Stimulated activated CD4-positive, alpha-beta T cell treated with anti-CD3 and anti-CD28 coated beads, TNF-alpha, amount 100 ng/mL, for 48 hours (primary cell): ENCODE data around the gene PCDHA13.
A peak's percentile ranks its signal among the peaks of the same experiment; 100 is the strongest.
"Not testable (repeated sequence)": the region's sequence is repeated elsewhere in the genome, so short reads cannot be mapped to it uniquely, and the experiment has no call there.

Experiments used
- DNase-seq, 3 donors: peaks; one replicate each; pipeline ENCODE4 v3.0.0-alpha.2; 2020; ENCODE audit warnings: low read depth in 3 of 3

The PCDHA13 gene, protein sequence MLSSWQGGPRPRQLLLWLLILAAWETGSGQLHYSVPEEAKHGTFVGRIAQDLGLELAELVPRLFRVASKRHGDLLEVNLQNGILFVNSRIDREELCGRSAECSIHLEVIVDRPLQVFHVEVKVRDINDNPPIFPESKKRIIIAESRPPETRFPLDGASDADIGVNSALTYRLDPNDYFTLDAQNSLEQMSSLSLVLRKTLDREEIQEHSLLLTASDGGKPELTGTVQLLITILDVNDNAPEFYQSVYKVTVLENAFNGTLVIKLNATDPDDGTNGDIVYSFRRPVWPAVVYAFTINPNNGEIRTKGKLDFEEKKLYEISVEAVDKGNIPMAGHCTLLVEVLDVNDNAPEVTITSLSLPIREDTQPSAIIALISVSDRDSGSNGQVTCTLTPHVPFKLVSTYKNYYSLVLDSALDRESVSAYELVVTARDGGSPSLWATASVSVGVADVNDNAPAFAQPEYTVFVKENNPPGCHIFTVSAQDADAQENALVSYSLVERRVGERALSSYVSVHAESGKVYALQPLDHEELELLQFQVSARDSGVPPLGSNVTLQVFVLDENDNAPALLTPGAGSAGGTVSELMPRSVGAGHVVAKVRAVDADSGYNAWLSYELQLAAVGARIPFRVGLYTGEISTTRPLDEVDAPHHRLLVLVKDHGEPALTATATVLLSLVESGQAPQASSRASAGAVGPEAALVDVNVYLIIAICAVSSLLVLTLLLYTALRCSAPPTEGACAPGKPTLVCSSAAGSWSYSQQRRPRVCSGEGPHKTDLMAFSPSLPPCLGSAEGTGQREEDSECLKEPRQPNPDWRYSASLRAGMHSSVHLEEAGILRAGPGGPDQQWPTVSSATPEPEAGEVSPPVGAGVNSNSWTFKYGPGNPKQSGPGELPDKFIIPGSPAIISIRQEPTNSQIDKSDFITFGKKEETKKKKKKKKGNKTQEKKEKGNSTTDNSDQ

DNA sequence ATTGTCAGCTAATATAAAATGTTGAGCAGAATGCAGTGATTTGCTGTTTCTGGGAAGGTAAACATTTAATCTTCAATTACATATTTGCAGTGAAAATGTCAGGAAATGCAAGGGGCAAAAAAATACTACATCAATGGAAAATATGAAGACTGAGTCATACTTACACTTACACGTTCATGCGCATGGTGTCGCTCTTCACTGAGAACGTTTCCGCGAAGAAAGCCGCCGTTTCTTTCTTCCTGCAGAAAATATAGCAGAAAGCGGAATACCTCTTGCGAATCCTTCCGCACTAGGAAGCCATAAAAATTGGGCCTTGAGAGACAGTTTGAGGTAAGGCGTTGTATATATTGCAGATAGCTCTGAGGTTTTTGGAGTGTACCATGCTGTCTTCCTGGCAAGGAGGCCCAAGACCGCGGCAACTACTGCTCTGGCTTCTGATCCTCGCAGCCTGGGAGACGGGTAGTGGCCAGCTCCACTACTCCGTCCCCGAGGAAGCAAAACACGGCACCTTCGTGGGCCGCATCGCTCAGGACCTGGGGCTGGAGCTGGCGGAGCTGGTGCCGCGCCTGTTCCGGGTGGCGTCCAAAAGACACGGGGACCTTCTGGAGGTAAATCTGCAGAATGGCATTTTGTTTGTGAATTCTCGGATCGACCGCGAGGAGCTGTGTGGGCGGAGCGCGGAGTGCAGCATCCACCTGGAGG lies at the start of gene PCDHA13:
Gene PCDHA13 (plus strand): TSS at position 236 of the 702 bp plus-strand sequence. CDS start 145 bp downstream, at position 381.
- DNase-seq: no peak

DNA sequence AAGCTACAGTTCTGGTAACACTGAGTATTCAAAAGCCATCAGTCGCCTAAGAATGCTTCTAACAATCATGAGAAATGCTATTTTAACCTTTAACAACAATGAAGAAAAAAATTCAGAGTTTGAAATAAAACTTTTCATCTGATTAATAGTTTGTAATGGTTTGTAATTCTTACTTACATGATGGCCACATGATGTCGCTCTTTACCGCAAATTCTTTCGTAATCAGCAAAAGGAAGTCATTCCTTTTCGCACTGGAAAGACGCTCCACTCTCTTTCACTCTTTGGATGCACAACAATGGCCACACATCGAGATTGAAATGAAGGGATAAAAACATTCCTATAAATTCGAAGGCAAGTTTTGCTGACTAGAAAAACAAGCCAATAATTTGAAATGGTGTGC lies 47.9 kb upstream of the PCDHA13 start, which contains the start of gene PCDHA7:
Gene PCDHA7 (plus strand): TSS at position 277 of the 400 bp plus-strand sequence. CDS start 115 bp downstream, at position 392.
- DNase-seq: no peak

DNA sequence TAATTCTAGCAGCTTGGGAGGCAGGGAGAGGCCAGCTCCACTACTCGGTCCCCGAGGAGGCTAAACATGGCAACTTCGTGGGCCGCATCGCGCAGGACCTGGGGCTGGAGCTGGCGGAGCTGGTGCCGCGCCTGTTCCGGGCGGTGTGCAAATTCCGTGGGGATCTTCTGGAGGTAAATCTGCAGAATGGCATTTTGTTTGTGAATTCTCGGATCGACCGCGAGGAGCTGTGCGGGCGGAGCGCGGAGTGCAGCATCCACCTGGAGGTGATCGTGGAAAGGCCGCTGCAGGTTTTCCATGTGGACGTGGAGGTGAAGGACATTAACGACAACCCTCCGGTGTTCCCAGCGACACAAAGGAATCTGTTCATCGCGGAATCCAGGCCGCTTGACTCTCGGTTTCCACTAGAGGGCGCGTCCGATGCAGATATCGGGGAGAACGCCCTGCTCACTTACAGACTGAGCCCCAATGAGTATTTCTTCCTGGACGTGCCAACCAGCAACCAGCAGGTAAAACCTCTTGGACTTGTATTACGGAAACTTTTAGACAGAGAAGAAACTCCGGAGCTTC lies 47.4 kb upstream of the PCDHA13 start:
- not testable (repeated sequence) for DNase-seq

DNA sequence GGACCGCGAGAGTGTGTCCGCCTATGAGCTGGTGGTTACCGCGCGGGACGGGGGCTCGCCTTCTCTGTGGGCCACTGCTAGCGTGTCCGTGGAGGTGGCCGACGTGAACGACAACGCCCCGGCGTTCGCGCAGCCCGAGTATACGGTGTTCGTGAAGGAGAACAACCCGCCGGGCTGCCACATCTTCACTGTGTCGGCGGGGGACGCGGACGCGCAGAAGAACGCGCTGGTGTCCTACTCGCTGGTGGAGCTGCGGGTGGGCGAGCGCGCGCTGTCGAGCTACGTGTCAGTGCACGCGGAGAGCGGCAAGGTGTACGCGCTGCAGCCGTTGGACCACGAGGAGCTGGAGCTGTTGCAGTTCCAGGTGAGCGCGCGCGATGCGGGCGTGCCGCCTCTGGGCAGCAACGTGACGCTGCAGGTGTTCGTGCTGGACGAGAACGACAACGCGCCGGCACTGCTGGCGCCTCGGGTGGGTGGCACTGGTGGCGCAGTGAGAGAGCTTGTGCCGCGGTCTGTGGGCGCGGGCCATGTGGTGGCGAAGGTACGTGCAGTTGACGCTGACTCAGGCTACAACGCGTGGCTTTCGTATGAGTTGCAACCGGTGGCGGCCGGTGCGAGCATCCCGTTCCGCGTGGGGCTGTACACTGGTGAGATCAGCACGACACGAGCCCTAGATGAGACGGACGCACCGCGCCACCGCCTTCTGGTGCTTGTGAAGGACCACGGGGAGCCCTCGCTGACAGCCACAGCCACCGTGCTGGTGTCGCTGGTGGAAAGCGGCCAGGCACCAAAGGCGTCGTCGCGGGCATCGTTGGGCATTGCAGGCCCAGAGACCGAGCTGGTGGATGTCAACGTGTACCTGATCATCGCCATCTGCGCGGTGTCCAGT lies 46.1 kb upstream of the PCDHA13 start:
- no peak for DNase-seq

DNA sequence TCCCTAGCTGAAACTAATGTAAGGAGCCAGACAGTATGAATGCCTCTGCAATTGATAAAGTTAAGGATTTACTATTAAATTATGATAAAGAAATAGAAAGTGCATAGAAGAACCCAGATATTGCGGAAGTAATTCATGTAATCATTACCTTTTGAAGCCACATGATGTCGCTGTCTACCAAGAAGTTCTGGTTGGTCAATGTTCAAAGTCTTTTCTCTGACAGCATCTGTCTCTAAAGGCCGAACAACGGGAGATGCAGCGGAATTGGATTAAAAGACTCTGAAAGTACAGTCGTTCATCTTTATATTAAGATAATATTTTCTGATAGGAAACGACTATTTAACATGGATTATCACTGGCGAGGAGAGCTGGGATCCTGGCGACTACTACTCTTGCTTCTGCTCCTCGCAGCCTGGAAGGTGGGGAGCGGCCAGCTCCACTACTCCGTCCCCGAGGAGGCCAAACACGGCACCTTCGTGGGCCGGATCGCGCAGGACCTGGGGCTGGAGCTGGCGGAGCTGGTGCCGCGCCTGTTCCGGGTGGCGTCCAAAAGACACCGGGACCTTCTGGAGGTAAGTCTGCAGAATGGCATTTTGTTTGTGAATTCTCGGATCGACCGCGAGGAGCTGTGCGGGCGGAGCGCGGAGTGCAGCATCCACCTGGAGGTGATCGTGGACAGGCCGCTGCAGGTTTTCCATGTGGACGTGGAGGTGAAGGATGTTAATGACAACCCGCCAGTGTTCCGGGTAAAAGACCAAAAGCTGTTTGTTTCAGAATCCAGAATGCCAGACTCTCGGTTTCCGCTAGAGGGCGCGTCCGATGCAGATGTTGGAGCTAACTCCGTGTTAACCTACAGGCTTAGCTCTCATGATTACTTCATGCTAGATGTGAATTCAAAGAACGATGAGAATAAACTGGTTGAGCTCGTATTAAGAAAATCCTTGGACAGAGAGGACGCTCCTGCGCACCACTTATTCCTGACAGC lies 40.7 kb upstream of the PCDHA13 start, which contains the start of gene PCDHA8:
Gene PCDHA8 (plus strand): TSS at position 210 of the 985 bp plus-strand sequence. CDS start 135 bp downstream, at position 345.
- DNase-seq: peak in 1 of 3 donors; percentile 3

DNA sequence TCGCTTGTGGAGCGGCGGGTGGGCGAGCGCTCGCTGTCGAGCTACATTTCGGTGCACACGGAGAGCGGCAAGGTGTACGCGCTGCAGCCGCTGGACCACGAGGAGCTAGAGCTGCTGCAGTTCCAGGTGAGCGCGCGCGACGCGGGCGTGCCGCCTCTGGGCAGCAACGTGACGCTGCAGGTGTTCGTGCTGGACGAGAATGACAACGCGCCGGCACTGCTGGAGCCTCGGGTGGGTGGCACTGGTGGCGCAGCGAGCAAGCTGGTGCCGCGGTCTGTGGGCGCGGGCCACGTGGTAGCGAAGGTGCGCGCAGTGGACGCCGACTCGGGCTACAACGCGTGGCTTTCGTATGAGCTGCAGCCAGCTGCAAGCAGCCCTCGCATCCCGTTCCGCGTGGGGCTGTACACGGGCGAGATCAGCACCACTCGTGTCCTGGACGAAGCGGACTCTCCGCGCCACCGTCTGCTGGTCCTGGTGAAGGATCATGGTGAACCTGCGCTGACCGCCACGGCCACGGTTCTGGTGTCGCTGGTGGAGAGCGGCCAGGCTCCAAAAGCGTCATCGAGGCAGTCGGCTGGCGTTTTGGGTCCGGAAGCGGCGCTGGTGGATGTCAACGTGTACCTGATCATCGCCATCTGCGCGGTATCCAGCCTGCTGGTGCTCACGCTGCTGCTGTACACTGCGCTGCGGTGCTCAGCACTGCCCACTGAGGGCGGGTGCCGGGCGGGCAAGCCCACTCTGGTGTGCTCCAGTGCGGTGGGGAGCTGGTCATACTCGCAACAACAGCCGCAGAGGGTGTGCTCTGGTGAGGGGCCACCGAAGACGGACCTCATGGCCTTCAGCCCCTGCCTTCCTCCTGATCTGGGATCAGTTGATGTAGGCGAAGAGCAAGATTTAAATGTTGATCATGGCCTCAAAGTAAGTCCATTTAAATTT lies 38.9 kb upstream of the PCDHA13 start:
- no peak for DNase-seq

DNA sequence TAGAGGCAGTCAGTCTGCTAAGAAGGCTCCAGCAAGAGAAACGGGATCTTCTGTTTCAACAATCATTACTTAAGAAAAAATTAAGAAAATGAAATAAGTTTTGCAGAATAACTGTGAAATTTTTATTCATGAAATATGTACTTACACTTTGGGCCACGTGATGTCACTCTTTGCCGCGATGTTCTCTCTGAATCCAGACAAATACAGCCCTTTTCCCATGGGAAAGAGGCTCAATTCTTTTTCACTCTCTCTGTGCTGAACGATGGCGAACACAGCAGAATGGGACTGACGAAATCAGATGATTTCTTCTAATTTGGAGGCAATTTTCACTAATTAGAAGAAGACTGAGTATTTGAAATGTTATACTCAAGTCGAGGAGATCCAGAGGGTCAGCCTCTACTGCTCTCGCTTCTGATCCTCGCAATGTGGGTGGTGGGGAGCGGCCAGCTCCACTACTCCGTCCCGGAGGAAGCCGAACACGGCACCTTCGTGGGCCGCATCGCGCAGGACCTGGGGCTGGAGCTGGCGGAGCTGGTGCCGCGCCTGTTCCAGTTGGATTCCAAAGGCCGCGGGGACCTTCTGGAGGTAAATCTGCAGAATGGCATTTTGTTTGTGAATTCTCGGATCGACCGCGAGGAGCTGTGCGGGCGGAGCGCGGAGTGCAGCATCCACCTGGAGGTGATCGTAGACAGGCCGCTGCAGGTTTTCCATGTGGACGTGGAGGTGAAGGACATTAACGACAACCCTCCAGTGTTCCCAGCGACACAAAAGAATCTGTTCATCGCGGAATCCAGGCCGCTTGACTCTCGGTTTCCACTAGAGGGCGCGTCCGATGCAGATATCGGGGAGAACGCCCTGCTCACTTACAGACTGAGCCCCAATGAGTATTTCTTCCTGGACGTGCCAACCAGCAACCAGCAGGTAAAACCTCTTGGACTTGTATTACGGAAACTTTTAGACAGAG lies 33.5 kb upstream of the PCDHA13 start, which contains the start of gene PCDHA9:
Gene PCDHA9 (plus strand): TSS at position 244 of the 964 bp plus-strand sequence. CDS start 114 bp downstream, at position 358.
- not testable (repeated sequence) for DNase-seq

DNA sequence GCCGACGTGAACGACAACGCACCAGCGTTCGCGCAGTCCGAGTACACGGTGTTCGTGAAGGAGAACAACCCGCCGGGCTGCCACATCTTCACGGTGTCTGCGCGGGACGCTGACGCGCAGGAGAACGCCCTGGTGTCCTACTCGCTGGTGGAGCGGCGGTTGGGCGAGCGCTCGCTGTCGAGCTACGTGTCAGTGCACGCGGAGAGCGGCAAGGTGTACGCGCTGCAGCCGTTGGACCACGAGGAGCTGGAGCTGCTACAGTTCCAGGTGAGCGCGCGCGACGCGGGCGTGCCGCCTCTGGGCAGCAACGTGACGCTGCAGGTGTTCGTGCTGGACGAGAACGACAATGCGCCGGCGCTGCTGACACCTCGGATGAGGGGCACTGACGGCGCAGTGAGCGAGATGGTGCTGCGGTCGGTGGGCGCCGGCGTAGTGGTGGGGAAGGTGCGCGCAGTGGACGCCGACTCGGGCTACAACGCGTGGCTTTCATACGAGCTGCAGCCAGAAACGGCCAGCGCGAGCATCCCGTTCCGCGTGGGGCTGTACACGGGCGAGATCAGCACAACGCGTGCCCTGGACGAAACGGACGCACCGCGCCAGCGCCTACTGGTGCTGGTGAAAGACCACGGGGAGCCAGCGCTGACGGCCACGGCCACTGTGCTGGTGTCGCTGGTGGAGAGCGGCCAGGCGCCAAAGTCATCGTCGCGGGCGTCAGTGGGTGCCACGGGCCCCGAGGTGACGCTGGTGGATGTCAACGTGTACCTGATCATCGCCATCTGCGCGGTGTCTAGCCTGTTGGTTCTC lies 31.9 kb upstream of the PCDHA13 start:
- DNase-seq: not testable (repeated sequence)

DNA sequence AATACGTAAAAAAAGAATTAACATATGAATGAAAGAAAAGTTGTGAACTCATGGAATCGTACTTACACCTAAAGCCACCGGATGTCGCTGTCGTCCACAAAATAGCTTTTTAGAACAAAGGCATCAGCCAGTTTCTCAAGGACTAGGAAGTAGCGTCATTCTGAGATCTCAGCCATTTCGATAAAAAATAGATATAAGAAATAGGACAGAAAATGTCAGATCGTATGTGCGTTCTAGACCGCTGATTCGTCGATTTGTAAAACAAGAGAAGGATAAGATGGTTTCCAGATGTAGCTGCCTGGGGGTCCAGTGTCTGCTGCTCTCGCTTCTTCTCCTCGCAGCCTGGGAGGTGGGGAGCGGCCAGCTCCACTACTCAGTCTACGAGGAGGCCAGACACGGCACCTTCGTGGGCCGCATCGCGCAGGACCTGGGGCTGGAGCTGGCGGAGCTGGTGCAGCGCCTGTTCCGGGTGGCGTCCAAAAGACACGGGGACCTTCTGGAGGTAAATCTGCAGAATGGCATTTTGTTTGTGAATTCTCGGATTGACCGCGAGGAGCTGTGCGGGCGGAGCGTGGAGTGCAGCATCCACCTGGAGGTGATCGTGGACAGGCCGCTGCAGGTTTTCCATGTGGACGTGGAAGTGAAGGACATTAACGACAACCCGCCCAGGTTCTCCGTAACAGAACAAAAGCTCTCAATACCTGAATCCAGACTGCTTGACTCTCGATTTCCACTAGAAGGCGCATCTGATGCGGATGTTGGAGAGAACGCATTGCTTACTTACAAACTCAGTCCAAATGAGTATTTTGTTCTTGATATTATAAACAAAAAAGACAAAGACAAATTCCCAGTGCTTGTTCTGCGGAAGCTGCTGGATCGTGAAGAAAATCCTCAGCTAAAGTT lies 25.9 kb upstream of the PCDHA13 start, which contains the start of gene PCDHA10:
Gene PCDHA10 (plus strand): TSS at position 126 of the 903 bp plus-strand sequence. CDS start 152 bp downstream, at position 278.
- no peak for DNase-seq

DNA sequence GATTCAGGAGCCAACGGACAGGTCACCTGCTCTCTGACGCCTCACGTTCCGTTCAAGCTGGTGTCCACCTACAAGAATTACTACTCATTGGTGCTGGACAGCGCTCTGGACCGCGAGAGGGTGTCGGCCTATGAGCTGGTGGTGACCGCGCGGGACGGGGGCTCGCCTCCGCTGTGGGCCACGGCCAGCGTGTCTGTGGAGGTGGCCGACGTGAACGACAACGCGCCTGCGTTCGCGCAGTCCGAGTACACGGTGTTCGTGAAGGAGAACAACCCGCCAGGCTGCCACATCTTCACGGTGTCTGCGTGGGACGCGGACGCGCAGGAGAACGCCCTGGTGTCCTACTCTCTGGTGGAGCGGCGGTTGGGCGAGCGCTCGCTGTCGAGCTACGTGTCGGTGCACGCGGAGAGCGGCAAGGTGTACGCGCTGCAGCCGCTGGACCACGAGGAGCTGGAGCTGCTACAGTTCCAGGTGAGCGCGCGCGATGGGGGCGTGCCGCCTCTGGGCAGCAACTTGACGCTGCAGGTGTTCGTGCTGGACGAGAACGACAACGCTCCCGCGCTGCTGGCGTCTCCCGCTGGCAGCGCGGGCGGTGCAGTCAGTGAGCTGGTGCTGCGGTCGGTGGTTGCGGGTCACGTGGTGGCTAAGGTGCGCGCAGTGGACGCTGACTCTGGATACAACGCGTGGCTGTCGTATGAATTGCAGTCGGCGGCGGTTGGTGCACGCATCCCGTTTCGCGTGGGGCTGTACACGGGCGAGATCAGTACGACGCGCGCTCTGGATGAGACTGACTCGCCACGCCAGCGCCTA lies 24.5 kb upstream of the PCDHA13 start:
- DNase-seq: no peak

DNA sequence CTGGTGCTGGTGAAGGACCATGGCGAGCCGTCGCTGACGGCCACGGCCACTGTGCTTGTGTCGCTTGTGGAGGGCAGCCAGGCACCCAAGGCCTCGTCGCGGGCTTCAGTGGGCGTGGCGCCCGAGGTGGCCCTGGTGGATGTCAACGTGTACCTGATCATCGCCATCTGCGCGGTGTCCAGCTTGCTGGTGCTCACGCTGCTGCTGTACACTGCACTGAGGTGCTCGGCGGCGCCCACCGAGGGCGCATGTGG lies 24.0 kb upstream of the PCDHA13 start:
- no peak for DNase-seq

DNA sequence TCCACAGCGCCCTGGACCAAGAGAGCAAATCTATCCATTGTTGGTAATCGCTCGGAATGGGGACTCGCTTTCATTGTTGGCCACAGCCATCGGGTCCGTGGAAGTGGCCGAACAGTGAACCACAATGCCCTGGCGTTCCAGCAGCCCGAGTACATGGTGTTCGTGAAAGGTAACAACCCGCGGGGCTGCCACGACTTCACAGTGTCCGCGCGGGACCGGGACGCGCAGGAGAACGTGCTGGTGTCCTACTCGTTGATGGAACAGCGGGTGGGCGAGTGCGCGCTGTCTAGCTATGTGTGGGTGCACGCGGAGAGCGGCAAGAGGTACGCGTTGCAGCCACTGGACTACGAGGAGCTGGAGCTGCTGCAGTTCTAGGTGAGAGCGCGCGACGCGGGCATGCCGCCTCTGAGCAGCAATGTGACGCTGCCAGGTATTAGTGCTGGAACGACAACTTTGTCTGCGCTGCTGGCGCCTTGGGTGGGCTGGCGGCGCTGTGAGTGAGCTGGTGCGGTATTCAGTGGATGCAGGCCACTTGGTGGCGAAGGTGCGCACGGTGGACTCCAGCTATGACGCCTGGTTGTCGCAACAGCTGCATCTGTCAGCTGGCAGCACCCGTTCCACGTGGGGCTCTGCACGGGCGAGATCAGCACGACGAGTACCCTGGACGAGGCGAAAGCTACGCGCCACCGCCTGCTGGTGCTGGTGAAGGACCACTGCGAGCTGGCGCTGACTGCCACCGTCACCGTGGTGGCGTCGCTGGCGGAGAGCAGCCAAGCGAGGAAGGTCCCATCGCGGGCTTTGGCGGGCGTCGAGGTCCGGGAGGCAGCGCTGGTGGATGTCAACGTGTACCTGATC lies 19.3 kb upstream of the PCDHA13 start:
- no peak for DNase-seq
